Hindlimb muscle (tissue), 1 donor: Measurements from ENCODE around the gene AOPEP. TPM values are rescaled to one million over a fixed set of nuclear protein-coding genes. Genes with fewer than 3 reads are reported as not detected.
A peak's percentile ranks its signal among the peaks of the same experiment; 100 is the strongest.

Experiments
- DNase-seq: peaks from one replicate; pipeline ENCODE4 v3.0.0-alpha.2; 2013
- polyA plus RNA-seq: library from polyadenylated mRNA; unstranded; fragments of 120-200 nt; gene quantifications from one replicate; pipeline ENCODE4 v1.2.1, GENCODE V29; 2013; ENCODE audit not compliant: insufficient read length

AOPEP gene
- polyA plus RNA-seq, 1 donor, result 36.1 TPM

DNA sequence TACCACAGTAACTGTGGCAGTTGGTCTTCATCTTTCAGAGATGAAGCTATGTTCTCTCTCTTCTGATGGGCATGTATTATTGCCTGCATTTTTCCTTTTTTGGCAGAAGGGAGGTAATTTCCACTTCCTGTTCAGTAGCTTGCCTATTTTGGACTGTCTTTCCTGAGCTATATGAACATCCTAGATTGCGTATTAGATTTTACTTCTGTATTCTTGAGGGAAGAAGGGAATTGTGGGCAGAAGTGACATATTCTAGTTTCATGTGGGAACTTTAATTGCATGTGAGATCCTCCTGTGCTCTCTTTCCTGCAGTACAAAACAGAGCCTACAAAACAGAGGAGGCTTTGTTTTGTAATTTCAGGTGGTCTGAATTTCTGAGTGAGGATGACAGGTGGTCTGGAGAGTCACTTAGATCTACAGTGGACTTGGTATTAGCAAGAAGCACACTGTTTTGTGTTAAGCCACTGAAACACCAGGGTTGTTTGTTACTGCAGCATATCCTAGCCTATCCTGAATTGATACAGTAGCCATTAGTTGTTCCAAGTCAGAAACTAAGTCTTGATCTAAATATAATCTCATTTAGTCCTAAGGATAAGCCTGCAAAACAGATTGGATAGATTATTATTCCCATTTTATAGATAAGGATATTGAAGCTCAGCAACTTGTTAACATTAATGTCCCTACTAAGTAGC is 68.1 kb downstream of the AOPEP start:
- DNase-seq, result no peak

DNA sequence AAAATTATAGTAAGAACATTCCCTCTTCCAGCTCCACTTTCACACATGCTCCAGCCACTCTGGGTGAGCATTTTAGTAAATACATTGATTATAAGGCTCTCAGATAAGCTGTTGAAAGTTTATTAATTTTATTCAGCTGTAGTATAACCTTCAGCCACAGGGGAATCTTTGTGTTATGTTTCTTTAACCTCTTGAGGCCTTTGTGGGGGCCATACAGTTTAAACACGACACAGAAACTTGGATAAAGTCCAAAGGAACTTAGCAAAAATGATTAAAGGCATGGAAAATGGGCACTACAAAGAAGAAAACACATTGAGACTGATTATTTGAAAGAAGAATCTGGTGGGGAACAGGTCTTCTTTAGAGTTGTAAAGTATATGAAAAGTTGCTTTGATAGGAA is 70.2 kb downstream of the AOPEP start:
- no peak for DNase-seq

- DNase-seq, result no peak
Measured at GRCh38 chr9:94798201-94798600, 71.7 kb downstream of the AOPEP start.

- no peak for DNase-seq
Measured at GRCh38 chr9:94798708-94799107, 72.2 kb downstream of the AOPEP start.

- DNase-seq, result no peak
Measured at GRCh38 chr9:94799578-94800264, 73.2 kb downstream of the AOPEP start.

- DNase-seq, result no peak
Measured at GRCh38 chr9:94800424-94801117, 74.1 kb downstream of the AOPEP start.

DNA sequence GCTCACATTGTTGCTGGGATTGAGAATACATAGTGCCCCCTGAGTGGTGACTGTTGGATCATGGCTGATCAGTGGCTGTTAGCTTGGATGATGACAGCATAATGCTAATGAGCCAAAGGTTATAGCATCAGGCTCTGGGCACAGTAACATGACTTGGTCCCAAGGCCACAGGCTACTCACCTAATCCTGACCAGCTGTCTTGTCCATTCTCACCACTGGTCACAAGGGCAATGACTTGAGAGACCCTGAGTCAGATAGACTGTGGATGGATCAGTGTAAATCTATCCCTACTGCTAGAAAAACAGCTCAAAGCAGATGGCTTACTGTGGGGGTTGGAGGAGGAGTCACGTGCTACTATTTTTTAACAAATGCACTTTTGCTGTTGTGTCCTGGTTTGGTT is 74.7 kb downstream of the AOPEP start:
- no peak for DNase-seq

DNA sequence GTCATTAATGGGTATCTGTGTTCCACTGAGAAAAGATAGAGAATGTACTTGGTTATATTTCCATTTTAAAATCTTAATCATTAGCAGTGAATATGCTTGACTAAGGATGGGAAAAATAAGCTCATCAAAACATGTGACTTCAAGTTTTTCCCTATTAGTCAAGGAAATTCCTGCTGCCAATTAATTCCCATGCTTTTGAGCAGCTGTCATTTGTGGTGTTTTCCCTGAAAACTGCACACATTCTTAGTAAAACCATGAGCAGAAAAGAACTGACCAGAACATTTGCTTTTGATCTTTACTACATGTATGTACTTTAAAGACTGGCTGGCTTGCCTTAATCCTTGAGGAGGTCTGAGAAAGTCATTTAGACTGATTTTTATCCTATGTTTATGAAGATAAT is 75.2 kb downstream of the AOPEP start:
- peak; percentile 59 for DNase-seq

- no peak for DNase-seq
Measured at GRCh38 chr9:94802251-94802650, 75.8 kb downstream of the AOPEP start.

GRCh38 chr9:94802793-94803192 is 76.3 kb downstream of the AOPEP start:
- DNase-seq, result no peak

DNA sequence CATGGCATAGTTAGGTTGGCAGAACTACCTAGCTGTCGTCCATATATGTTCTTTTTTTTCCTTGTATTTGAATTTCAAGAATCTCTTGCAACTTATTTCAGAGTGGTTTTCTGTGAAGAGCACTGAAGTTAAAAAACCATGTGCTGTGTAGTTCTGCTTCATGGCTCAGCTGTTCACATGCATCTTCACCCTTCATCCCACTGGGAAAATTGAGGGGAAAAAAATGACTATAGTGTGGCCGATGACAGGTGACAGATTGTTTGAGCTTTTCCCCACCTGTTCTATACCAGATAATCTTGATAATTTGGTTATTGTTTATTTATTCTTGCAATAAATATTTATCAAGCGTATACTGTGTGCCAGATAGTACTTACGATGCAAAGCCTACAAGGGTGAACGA is 77.8 kb downstream of the AOPEP start:
- DNase-seq, result no peak

- DNase-seq, result no peak
Measured at GRCh38 chr9:94805051-94805489, 78.6 kb downstream of the AOPEP start.

DNA sequence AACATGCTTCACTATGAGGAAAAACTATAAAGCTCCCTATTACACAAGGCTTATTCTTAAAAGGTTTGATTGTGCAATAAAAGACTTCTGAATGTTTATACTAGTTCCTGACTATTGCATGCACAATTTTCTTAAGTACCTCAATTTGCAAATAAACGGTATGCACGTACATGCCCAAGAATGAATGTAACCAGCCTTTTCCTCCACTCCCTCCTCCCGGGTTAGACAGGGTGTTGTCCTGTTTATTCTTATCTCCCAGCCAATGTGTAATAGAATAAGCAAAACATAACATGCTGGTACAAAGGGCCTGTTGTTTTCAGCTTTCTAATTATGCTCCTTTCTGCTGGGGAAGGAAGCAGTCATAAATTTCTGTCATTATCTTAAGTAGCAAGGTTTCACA is 79.1 kb downstream of the AOPEP start:
- DNase-seq, result no peak

DNA sequence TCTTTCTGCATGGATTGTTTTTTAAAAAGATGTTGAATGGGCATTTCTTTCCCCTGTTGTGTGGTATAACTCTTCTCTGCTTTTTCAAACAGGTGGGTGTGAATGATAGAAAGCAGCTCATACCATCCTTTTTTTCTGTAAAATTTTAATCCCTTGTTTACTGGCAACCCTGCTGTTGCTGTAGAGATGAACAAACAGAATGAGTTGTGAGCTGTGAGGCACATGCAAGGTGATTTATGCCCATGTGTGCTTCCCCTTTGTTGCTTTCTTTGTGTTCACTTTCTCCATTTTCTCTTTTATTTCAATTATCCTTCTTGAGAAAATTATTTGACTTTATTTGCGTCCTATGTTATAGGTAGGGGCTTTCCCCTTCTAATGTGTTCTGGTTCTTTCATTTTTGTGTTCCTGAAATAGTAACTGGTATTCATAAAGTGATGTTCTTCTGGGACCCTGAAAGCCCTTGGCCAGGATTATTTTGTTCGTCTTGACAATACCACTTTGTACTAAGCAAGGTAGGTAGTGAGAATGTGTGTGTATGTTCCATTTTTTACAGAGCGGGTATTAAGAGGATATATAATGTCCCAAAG is 79.9 kb downstream of the AOPEP start:
- DNase-seq, result no peak

DNA sequence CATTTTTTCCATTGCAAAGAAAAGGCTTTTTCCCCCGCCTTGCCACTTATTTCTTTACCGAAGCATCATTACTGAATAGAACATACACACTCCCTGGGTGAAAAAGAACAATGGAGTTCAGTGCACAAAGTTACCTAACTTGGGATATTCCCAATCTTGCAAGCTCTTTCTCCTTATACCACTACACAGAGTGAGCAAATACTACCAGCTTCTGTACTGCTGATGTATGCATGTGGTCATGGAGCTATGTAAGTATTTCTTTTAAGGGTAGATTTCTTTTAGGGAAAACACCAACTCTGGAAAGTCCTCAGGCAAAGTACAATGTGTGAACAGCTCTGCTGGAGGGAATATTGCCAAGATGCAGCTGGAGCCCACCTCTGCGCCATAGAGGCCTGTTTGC is 81.1 kb downstream of the AOPEP start:
- no peak for DNase-seq

- DNase-seq, result no peak
Measured at GRCh38 chr9:94808926-94809700, 82.6 kb downstream of the AOPEP start.

- no peak for DNase-seq
Measured at GRCh38 chr9:94809778-94810177, 83.3 kb downstream of the AOPEP start.

GRCh38 chr9:94811074-94811473 is 84.6 kb downstream of the AOPEP start:
- DNase-seq, result no peak

- DNase-seq, result no peak
Measured at GRCh38 chr9:94812343-94812742, 85.8 kb downstream of the AOPEP start.

DNA sequence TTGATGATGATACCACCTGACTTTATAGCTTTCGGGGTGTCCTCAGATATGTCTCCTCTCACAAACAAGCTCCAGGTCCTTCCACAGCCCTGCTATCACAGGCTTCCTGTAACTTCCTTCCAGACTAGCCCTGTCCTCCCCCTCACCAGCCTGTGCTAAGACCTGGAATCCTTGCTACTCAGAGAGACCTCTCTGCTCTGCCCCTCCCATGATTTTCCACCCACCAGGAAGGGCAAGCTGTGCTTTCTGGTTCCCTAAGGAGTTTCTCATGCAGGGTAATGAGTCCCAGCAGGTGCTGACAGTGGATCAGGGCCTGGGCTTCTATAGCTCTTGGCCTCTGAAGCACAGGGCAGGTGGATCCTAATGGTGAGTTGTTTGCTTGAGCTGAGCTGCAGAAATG is 86.9 kb downstream of the AOPEP start:
- DNase-seq, result no peak

- no peak for DNase-seq
Measured at GRCh38 chr9:94817291-94818177, 91.0 kb downstream of the AOPEP start.

DNA sequence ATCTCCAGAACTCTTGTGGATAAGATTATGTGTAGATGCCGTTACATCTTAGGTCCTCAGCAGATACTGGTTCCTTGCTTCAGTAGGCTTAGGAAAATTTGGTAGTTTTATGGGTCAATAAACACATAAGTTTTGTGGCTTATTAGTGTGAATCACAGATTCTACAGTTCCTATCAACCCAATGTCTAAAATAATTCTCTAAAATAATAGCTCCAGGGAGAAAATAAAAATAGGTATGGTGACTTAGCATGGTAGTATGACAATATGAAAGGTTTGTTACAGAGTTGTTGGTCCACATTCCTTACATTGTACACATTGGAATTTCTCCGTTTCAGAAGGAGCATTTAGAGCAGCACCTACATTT is 91.7 kb downstream of the AOPEP start:
- DNase-seq, result no peak
